ENCODE data around the gene MBD6.
A peak's percentile ranks its signal among the peaks of the same experiment; 100 is the strongest.
"Not testable (repeated sequence)": the region's sequence is repeated elsewhere in the genome, so short reads cannot be mapped to it uniquely, and the experiment has no call there.

MBD6 gene

GRCh38 chr12:57549909-57550640, 27.5 kb downstream of the MBD6 start, which contains the start of gene KIF5A:
KIF5A (plus strand) TSS chr12:57550044; CDS start chr12:57550272, 228 bp downstream.
- DNase-seq (ENCODE audit: low read depth) = peak; percentile 22

- DNase-seq (ENCODE audit: low read depth) = no peak
These were observed 28.3 kb downstream of the MBD6 start for GRCh38 chr12:57550641-57551549.

- no peak for DNase-seq (ENCODE audit: low read depth)
These were observed 29.1 kb downstream of the MBD6 start for GRCh38 chr12:57551637-57552305.

- no peak for DNase-seq (ENCODE audit: low read depth)
These were observed 29.7 kb downstream of the MBD6 start for GRCh38 chr12:57552306-57552651.

GRCh38 chr12:57552835-57553313, 30.2 kb downstream of the MBD6 start:
- no peak for DNase-seq (ENCODE audit: low read depth)

- no peak for DNase-seq (ENCODE audit: low read depth)
These were observed 30.9 kb downstream of the MBD6 start for GRCh38 chr12:57553343-57554202.

- DNase-seq (ENCODE audit: low read depth) = no peak
These were observed 31.8 kb downstream of the MBD6 start for GRCh38 chr12:57554453-57554852.

GRCh38 chr12:57554897-57555296, 32.3 kb downstream of the MBD6 start:
- no peak for DNase-seq (ENCODE audit: low read depth)

- DNase-seq (ENCODE audit: low read depth) = no peak
These were observed 36.2 kb downstream of the MBD6 start for GRCh38 chr12:57558864-57559263.

- no peak for DNase-seq (ENCODE audit: low read depth)
These were observed 37.9 kb downstream of the MBD6 start for GRCh38 chr12:57560516-57560915.

- not testable (repeated sequence) for DNase-seq (ENCODE audit: low read depth)
These were observed 38.5 kb downstream of the MBD6 start for GRCh38 chr12:57561117-57561516.

- DNase-seq (ENCODE audit: low read depth) = no peak
These were observed 40.7 kb downstream of the MBD6 start for GRCh38 chr12:57563358-57563757.

GRCh38 chr12:57564178-57564740, 41.6 kb downstream of the MBD6 start:
- no peak for DNase-seq (ENCODE audit: low read depth)

- DNase-seq (ENCODE audit: low read depth) = no peak
These were observed 46.2 kb downstream of the MBD6 start for GRCh38 chr12:57568838-57569237.

GRCh38 chr12:57569858-57570257, 47.2 kb downstream of the MBD6 start:
- no peak for DNase-seq (ENCODE audit: low read depth)

GRCh38 chr12:57570438-57570837, 47.8 kb downstream of the MBD6 start:
- DNase-seq (ENCODE audit: low read depth) = not testable (repeated sequence)

GRCh38 chr12:57571926-57572762, 49.5 kb downstream of the MBD6 start:
- DNase-seq (ENCODE audit: low read depth) = no peak

GRCh38 chr12:57574795-57575194, 52.2 kb downstream of the MBD6 start:
- DNase-seq (ENCODE audit: low read depth) = no peak

- DNase-seq (ENCODE audit: low read depth) = no peak
These were observed 53.4 kb downstream of the MBD6 start for GRCh38 chr12:57575771-57576612.

Data from stimulated activated CD8-positive, alpha-beta memory T cell treated with anti-CD3 and anti-CD28 coated beads, Interleukin-12 subunit alpha, Interleukin-12 subunit beta, amount 100 ng/mL, for 1 hour (primary cell).